Progenitor cell of endocrine pancreas (in vitro differentiated cells): ENCODE data around the gene POC1A. TPM values are rescaled to one million over a fixed set of nuclear protein-coding genes. Genes with fewer than 3 reads are reported as not detected.
"Not testable (repeated sequence)": the region's sequence is repeated elsewhere in the genome, so short reads cannot be mapped to it uniquely, and the experiment has no call there.

Experiments used
- DNase-seq: peaks from one replicate; pipeline ENCODE4 v3.0.0; 2021; ENCODE audit warnings: low spot score; ENCODE audit not compliant: unreplicated experiment
- H3K27ac Mint-ChIP-seq: 2 replicates; pipeline ENCODE4 v1.8.0; 2021; ENCODE audit warnings: mild to moderate bottlenecking, moderate library complexity, mixed read lengths
- H3K27me3 Mint-ChIP-seq: 2 replicates; pipeline ENCODE4 v1.8.0; 2021; ENCODE audit warnings: mixed read lengths
- H3K36me3 Mint-ChIP-seq: 2 replicates; pipeline ENCODE4 v1.8.0; 2022; ENCODE audit warnings: mixed read lengths; ENCODE audit not compliant: insufficient read depth
- H3K4me1 Mint-ChIP-seq: 2 replicates; pipeline ENCODE4 v1.8.0; 2021; ENCODE audit warnings: low read depth, mixed read lengths
- H3K4me3 Mint-ChIP-seq: 2 replicates; pipeline ENCODE4 v1.8.0; 2021; ENCODE audit warnings: low read depth, mild to moderate bottlenecking, moderate library complexity, mixed read lengths
- H3K9me3 Mint-ChIP-seq: 2 replicates; pipeline ENCODE4 v1.8.0; 2021; ENCODE audit warnings: low read depth, mixed read lengths
- CTCF ChIP-seq: fragments of 200-600 bp; sonication (generic); IDR thresholded peaks from one replicate; pipeline ENCODE4 v1.5.0; 2021; ENCODE audit warnings: antibody characterized with exemption, mild to moderate bottlenecking; ENCODE audit not compliant: unreplicated experiment
- total RNA-seq: library from RNA; stranded (reverse); gene quantifications from 2 replicates; pipeline ENCODE4 v1.2.1, GENCODE V29; 2021

POC1A gene
- total RNA-seq, 1 donor from 2014 or later: 14.5 TPM

DNA sequence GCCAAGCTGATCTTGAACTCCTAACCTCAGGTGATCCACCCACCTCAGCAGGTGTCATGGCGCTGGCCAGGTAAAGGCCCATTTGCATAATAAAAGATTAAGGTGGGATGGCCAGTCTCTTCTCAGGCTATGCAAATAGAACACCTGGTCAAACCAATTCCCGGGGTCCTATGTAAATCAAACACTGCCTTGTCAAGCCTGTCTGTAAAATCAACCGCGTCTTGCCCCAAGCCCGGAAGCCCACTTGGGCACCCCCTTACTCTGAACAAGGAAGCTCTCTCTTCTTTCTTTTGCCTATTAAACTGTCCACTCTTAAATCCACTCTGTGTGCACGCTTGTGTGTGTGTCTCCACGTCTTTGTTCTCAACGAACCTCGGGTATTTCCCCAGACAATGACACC, 13.0 kb upstream of the POC1A start:
- H3K27ac Mint-ChIP-seq: no peak overlapping the region
- H3K9me3 Mint-ChIP-seq: no peaks in the 10 kb centered on the region
- no peak for TF ChIP-seq CTCF
- no peaks in the 10 kb centered on the region for H3K27me3 Mint-ChIP-seq
- H3K36me3 Mint-ChIP-seq: no peaks in the 10 kb centered on the region
- no peak overlapping the region for H3K4me3 Mint-ChIP-seq
- H3K4me1 Mint-ChIP-seq: no peaks in the 10 kb centered on the region
- no peak for DNase-seq

GRCh38 chr3:52162250-52162872, 8.1 kb upstream of the POC1A start:
- Mint-ChIP-seq H3K4me1 (no peaks in the 10 kb centered on the region), H3K27ac (no peak overlapping the region), H3K27me3 (peaks cover 2% of the 10 kb centered on the region), H3K9me3 (no peaks in the 10 kb centered on the region), H3K36me3 (no peaks in the 10 kb centered on the region), H3K4me3 (no peak overlapping the region)
- no peak for TF ChIP-seq CTCF
- DNase-seq: no peak

DNA sequence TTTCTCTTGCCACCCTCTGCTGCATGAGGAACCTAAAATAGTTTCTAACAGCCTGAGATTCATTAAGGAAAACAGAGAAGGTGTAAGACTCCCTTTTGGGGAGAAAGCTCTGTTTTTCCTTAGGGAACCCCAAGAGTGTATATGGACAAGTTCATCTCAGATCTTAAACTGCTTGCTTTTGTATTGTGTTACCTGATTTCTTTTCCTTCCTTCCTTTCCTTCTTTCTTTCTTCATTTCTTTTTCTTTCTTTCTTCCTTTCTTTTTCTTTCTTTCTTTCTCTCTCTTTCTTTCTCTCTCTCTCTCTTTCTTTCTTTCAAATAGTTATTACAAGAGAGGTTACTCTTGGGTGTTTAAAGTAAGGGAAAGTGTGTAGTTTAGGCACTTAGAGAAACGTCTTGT, 5.3 kb upstream of the POC1A start:
- Mint-ChIP-seq H3K27me3 (peaks cover 2% of the 10 kb centered on the region), H3K4me1 (peaks cover 3% of the 10 kb centered on the region), H3K9me3 (no peaks in the 10 kb centered on the region), H3K27ac (no peak overlapping the region), H3K4me3 (no peak overlapping the region), H3K36me3 (no peaks in the 10 kb centered on the region)
- TF ChIP-seq CTCF: no peak
- DNase-seq: no peak

DNA sequence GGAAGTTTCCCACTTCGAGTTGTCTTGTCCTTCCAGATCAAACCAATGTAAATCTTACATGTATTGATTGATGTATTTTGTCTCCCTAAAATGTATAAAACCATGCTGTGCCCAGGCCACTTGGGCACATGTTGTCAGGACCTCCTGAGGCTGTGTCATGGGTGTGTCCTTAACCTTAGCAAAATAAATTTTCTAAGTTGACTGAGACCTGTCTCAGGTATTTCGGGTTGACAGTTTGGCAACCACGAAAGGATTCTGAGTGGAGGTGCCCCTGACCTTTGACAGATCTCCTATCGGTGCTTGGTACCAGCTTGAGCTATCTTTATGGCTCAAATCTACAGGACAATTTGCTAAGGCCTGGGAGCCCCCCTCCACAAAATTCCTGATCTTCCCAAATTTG, 1.7 kb upstream of the POC1A start:
- Mint-ChIP-seq H3K27me3 (peaks cover 2% of the 10 kb centered on the region), H3K36me3 (no peaks in the 10 kb centered on the region), H3K4me3 (peak overlapping the region; percentile 14), H3K4me1 (peaks cover 5% of the 10 kb centered on the region), H3K9me3 (no peaks in the 10 kb centered on the region), H3K27ac (no peak overlapping the region)
- no peak for TF ChIP-seq CTCF
- DNase-seq: no peak

- peak overlapping the region; percentile 88 for H3K27ac Mint-ChIP-seq
- no peak for TF ChIP-seq CTCF
- H3K36me3 Mint-ChIP-seq: no peaks in the 10 kb centered on the region
- peak overlapping the region; percentile 95 for H3K4me3 Mint-ChIP-seq
- H3K27me3 Mint-ChIP-seq: no peaks in the 10 kb centered on the region
- no peaks in the 10 kb centered on the region for H3K9me3 Mint-ChIP-seq
- DNase-seq: no peak
- peaks cover 5% of the 10 kb centered on the region for H3K4me1 Mint-ChIP-seq
Observed at GRCh38 chr3:52153389-52154096, 680 bp downstream of the POC1A start.

DNA sequence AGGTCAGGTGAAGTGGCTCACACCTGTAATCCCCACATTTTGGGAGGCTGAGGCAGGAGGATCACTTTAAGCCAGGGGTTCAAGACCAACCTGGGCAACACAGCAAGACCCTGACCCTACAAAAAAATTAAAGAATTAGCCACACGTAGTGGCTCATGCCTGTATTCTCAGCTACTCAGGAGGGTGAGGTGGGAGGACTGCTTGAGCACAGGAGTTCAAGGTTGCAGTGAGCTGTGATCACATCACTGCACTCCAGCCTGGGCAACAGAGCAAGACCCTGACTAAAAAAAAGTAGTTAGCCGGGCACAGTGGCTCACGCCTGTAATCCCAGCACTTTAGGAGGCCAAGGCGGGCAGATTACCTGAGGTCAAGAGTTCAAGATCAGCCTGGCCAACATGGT, 2.2 kb downstream of the POC1A start:
- H3K9me3 Mint-ChIP-seq, H3K36me3 Mint-ChIP-seq, H3K27me3 Mint-ChIP-seq, H3K4me1 Mint-ChIP-seq, H3K4me3 Mint-ChIP-seq, DNase-seq, H3K27ac Mint-ChIP-seq: not testable (repeated sequence)
